Superior temporal gyrus (tissue), 1 donor: Measurements from ENCODE around the gene AGPAT3.
A peak's percentile ranks its signal among the peaks of the same experiment; 100 is the strongest.

Experiments used
- DNase-seq: peaks from one replicate; pipeline ENCODE4 v3.0.0-alpha.2; 2016; ENCODE audit errors: extremely low spot score

Gene AGPAT3

DNA sequence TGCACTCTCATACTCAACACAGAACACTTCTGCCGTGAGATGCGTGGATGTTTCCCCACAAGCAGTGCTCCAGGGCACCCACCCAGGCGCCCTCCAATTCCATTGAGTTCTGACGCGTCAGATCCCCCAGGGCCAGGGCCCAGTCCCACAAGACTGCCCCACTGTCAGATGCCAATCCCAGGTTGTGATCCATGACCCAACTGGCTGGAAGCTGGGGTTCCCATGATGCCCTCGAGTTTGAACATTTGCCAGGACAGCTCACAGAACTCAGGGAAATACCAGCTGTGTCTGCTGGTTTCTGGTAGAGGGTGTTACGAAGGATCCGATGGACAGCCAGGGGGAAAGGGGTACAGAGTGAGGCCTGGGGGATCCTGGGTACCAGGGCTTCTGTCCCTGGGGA lies 58.4 kb downstream of the AGPAT3 start:
- DNase-seq: peak; percentile 80

DNA sequence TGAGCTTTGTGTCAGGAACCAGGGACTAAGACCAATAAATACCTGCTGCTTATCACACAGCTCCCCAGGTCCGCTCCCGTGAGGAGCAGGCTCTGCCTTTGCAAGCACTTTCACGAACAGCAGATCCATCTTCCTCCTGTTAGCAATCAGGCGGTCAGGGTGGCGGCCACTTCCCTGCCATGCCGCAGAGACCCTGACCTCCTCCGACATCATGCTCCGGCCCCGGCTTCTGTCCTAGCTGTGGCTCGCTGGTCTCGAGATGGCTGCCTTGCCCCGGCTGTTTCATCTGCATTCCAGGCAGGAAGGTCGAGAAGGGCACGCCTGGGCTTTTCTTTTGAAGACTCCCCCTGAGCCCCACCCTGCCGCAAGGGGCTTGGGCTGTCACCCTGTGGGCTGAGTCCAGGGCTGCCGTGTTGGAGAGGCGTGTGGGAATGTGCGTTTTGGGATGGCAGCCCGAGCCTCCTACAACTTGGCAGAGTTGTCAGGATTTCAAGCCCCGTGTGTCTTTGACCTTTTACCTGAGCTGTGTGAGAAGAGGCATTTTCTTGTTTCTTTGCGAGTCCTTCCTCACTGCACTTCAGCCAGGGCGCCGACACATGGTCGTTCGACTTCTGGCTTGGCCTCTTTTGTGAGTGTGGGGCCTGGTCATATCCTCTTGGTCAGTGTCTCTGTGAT lies 59.5 kb downstream of the AGPAT3 start:
- no peak for DNase-seq

DNA sequence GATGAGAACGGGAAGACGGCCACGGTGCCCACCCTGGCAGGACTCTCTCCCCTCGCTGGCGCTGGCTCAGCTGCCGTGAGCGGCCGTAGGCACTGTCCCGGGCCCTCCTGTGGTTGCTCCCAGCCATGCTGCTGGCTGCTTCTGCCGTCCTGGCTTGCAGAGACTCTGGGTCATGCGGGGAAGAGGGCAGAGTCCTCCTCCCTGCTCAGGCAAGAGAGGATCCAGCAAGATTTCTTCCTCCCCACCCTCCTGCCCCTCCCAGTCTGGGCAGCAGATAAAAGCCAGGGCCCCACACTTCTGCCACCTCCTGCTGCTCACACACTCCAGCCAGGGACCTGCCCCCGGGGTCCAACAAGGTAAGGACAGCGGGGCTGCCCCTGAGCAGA lies 60.1 kb downstream of the AGPAT3 start:
- no peak for DNase-seq

DNA sequence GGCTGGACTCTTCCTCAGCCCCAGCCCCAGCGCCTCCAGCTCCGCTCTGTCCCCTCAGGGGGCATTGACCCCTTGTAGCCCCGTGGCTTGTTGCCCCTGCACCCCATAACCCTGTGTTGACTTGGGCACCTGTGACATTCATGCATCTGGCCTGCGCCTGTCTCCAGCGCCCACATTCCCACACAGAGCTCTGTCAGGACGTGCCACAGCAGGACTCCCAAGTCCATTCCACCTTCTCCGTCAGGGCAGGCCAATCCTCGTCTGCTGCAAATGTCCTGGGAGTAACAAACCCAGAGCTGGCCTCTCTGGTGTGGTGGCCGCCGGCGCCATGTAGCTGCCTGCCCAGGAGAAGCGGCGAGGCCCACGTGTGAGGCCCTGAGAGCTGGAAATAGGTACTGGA lies 60.6 kb downstream of the AGPAT3 start:
- DNase-seq: no peak

DNA sequence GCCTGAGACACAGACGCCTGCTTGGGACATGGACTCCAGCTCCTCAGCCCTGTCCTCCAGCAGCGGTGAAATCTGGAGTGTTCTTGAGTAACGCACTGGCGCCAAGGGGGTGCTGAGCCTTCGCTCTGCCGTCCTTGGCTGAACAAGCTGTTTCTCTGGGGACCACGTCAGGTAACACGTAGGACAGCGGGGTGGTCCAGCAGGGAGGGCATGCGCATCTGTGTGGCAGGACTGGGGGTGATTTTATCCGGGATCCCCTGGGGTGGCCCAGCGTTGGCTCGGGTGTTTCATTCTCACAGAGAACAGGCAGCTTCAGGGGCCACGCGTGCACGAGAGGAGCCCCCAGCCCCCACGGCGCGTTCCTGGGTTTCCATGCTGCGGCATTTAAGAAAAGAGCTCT lies 61.2 kb downstream of the AGPAT3 start:
- no peak for DNase-seq

DNA sequence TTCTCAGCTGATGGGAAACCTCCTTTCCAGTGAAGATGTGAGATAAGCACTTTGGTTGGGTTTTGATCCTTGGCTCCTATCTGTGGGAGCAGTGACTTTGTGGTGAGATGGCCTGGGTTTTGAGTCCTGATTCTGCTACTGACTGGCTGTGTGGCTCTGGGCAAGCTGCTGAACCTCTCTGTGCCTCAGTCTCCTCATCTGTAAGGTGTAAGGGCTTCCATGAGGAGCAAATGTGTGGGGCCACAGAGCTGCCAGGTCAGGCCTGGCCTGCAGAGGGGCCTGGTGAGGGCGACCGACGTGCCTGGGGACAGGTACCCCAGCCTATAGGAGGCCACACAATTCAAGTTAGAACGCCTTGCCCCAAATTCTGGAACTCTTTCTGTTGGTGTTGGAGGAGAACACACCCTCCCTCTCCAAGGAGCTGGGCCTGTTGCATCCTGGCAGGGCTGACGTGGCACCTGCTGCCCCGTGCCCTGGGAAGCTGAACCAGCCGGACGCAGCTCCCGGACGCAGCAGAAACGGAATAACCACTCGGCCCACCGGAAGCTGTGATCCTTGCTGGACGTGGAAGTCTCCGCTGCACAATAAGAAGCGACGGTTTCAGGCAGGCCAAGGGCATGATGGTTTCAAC lies 62.7 kb downstream of the AGPAT3 start:
- DNase-seq: no peak

DNA sequence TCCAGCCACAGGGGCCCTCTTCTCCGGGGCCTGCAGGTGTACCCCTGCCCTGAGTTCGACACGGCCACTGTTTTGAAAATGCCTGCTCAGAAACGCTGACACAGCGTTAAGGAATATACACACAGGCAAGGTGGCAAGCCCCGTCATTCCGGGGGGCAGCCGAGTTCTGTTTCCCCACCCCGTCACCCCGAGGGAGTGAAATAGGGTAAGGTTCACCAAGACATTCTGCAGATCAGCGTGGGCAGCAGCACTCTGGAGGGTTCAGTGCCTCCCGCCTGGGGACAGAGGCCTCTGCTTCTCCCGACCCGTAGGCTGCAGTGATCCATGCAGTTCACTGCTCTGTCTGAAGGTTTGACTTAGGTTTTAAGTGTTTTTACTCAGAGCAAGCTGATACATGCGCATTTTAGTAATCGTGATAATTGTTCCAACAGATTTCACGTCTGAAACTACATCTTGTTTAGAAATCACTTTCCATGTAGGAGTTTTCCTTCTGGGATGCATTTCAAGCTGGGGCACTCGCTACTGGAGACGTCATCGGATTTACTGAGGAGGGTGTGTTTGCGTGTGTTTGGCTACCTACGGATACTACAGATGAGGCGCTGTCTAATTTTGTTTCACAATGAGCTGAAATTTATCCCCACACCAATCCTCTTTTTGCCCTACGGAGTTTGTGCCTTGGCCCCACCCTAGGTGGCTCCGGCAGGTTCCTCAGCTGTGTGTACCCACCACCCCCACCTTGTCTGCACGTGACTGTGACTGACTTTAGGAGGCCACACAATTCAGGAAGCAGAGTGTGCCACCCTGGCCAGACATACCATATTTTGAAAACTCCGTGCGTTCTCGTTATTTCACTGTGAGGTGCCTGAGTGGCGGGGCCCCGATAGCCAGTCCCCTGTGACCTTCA lies 63.5 kb downstream of the AGPAT3 start:
- peak; percentile 27 for DNase-seq

DNA sequence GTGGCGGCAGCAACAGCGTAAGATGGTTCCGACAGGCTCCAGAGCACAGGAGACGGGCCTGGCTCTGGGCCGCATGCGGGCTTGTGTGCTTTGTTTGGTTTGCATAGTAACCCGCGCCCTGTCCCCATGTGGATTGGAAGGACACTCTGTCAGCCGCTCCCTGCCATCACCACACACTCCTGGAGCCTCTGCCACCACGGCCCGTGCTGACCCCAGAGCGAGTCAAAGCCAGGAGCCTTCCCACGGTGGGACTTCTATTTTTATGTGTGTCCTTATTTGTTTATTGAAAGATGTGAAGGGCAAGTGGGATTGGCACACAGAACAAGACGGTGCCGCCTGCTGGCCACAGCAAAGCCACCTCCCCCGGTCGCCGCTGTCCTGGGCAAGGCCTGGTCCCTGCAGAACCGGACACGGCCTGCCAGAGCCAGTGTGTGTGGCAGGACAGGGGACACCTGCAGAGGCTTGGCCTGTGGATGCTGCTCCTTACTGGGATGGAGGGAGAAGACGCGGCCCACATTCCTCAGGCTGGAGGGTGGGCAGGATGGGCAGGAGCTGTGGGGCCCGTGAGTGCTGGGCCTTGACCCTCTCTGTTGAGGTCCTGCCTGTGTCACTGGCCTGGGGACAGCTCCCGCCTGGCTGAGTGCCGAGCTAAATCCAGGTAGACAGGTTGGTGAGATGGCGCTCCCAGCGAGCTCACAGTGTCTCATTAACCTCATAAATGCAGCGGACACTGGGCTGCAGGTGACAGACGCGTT lies 64.4 kb downstream of the AGPAT3 start:
- no peak for DNase-seq

DNA sequence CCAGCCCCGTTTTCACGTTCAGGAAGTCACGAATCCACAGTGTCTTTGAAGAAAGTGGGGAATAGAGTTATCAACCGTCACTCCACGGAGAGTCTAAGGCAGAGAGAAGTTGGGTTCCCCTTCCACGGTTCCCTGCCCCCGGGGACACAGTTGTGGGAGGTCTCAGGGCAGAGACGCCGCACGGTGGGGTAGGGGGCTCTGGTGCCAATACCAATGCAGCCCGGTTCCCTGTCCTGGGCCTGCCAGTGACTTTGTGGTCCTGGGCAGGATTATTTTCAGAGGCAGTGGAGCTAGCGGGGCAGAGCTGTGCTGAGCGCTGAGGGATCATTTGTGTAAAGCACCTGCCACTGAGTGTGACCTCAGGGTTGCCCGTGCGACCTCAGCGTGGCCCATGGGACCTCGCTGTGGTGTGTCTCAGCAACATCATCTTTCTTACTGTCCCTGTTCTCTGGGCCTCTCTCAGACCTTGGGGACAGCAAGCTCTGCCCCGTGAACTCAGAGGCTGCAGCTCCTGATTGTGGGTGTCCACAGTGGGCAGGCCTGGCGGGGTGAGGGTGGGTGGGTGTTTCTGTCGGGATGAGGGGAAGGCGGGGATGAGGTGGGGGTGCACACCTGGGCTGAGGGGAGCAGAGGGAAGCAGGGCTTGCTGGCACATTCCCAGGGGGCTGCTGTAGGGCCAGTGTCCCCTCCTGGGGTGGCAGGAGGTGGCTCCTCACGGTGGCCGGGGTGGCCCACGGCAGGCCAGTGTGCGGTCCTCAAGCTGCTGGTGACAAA lies 65.2 kb downstream of the AGPAT3 start:
- DNase-seq: no peak

DNA sequence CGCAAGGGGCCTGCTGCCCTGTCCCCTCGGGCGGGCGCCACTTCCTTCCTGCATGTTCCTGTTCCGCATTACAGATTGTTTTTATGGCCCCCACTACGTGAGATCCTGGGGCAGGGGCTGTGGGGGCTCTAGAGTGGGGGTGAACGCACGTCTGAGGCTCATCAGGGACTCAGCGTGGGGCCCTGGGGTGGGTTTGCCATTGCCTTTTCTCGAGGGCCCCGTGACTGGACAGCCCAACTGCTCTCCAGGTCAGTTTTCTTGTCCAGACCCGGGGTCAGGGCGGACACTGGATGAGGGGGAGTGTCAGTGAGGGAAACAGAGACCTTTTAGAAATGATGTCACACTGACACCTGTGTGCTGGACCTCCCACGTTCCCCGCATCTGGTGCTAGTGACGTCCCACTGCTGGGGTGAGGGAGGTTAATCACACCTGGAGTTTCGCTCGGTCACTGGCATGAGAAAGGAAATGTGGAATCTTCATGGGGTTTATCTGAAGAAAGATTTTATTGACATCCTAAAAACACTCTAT lies 65.9 kb downstream of the AGPAT3 start:
- DNase-seq: no peak

DNA sequence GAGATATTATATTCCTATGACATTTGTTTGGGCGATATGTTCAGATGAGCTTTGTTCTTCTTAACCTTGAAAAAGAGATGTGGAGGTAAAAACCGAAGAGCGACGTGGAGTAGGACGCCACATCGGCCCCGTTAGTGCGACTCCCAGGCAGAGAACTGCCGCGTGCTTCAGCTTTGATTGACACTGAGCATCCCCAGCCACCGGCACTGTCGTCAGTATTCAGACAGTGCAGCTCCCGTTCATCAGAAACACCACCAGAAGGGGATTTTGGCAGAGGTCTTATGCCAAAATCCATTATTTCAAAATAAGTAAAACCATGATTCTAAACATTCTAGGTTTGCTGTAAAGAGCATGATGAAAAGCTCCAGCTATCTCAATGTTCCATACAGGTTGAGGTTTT lies 66.5 kb downstream of the AGPAT3 start:
- DNase-seq: no peak

DNA sequence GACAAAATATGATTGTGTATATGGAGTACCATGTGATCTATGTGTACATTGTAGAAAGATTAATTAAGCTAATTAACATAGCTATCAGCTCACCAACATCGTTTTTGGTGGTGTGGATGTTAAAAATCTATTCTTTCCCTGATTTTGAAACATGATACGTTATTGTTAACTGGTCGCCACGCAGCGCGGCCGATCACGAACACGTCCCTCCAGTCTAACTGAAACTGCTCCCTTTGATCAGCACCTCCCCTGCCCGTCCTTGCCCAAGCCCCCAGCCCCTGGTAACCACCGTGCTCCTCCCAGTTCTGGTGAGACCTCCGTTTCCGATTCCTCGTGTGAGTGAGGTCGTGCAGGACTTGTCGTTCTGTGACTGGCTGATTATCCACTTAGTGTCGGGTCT lies 67.0 kb downstream of the AGPAT3 start:
- no peak for DNase-seq

DNA sequence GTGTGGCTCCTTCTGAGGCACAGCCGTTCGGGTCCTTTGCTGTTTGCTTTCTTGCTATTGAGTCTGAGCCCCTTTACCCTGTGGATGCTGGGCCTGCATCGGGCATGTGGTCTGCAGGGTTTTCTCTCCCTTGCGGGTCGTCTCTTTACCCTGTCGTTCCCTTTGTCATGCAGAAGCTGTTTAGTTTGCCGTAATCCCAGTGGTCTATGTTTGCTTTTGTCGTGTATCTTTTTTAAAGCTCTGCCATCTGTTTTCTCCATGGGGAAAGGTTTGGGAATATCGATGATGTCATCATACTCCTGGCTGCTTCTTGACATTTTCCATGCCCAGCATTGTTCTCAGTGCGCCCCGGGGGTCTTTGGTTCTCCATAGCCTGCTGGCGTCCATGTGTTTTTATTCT lies 68.2 kb downstream of the AGPAT3 start:
- DNase-seq: no peak

DNA sequence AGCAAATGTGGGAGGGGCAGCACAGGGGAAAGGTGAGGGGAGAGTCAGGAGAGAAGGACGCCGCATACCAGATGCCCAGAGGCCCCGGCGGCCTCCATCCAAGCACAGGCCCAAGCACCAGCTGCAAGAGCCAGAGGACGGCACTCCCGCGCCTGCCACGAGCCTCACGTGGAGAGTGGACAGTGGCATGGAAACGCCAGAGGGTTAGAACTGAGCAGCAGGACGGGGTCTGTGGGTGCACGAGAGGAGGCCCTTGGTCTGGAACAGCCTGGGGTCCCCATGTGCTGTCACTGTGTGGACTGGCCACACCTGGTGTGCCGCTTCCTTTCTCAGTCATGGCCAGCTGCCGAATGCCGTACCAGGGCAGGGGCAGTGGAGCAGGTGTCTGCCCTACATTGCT lies 68.7 kb downstream of the AGPAT3 start:
- no peak for DNase-seq

DNA sequence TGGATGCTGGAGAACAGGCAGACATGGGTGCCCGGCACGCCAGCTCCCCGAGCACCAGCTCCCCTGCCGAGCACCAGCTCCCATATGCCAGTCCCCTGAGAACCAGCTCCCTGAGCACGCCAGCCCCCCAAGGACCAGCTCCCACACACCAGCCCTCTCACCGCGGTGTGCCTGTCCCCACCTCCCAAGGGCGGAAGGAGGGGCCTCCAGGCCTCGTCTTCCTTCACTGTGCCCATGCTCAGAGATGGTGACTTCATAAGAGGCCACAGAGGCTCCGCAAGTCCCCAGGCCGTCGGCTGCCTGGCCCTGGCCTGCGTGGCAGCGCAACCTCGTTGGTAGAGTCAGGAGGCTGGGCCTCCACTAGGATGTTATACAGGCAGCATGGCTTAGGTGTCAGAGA lies 69.1 kb downstream of the AGPAT3 start:
- DNase-seq: no peak

DNA sequence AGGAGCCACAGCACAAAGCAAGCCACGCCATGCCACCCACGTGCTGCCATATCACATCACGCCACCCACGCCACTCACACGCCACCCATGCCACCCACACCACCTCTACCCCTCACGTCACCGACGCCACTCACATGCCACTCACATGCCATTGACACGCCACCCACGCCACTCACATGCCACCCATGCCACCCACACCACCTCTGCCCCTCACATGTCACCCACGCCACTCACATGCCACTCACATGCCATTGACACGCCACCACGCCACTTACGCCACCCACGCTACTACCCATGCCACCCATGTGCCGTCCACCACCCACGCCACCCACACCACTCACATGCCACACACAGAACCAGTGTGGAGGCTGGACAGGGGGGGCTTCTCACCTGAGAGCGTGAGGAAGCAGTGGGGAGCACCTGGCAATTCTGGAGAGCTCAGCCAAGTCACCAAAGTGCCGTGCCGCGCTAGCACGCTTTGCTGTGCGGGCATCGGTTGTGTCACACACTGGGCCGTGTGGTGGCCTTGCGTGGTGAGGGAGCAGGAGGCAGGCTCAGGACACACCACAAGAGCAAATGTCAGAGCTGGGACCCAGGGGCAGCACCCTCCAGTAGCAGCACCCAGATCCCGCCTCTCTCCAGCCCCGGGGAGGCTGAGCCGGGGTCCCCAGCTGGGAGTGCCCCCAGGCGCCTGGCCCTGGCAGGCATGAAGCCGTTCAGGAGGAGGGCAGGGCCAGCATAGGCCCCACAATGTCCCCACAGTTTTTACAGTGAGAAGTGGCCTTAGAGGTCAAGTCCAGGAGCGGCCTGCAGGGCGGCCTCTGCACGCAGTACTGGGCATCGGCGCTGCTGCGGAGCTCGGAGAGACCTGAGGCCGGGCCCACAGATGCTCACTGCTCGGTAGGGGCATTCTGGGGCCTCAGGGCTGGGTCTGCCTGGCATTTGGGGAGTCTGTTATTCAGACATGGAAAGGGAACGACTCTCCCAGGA lies 70.0 kb downstream of the AGPAT3 start:
- no peak for DNase-seq

DNA sequence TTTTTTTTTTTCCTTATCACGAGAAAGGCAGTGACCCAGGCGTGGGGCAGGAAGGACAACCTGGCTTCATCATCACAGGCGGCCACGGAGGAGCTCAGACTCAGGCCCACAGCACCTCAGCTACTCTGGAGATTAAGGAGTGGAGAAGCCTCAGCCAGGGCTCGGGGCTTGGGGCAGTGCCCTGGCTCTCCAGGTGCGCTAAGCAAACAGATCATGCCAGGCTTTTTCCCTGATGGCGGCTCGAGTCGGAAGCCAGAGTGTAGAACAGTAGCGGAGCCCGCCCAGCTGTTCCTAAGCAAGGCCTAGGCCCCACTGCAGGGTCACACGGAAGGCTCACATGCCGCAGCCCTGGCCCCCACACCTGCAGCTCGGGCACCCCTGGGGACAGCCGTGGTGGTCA lies 70.7 kb downstream of the AGPAT3 start:
- no peak for DNase-seq

DNA sequence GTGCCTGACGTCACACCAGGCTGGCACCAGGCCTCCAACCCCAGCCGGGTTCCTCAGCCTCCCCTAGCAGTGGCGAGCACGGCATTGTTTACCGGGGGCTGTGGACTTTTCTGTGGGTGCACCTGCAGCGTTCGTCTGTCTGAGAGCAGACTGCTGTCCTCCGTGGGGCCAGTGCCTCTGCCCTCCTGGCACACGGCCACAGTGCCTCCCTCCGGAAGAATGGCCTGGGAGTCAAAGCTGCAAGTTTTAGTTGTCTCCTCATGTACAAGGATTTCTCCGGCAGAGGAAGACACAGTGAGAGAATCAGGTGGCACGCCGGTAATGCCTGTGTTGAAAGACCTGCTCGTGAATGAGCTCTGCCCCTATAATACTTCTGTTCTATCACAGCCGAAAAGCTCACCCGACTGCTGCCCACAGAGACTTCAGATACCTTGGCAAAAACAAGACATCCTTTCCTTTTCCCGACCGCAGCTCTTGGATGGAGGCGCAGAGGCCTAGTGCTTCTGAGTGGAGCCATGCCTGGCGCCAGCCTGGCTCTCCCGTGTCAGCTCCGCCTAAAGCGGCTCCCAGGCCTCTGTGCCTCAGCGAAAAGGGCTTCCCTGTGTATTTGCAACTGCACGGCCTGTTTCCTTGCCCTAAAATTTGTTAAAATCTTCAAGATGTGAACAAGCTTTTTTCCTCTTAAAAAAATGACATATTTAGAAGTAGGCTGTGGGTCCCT lies 71.4 kb downstream of the AGPAT3 start:
- DNase-seq: peak; percentile 23
